Panc1 (cell line): Measurements from ENCODE around the gene CHRD. TPM values are rescaled to one million over a fixed set of nuclear protein-coding genes. Genes with fewer than 3 reads are reported as not detected.

Experiments
- ATAC-seq: fragments of 200-7000 bp; cut with Tn5 transposase; 2 replicates; pipeline ENCODE4 v1.9.1; 2020; ENCODE audit warnings: mild to moderate bottlenecking, moderate library complexity
- BruUV-seq: library from RNA; stranded (reverse); fragments of 400-500 nt; replicated peaks from 2 replicates; lab custom pipeline; 2021; lab: Mats Ljungman, UMichigan
- CTCF ChIA-PET: fragments of 300-600 bp; sonication (Branson Sonifier 250); formaldehyde crosslinking; loops from one replicate; lab custom pipeline; 2022; ENCODE audit warnings: antibody characterized with exemption; lab: Charles Lee
- POLR2A ChIA-PET: fragments of 300-600 bp; sonication (Branson Sonifier 250); formaldehyde crosslinking; loops from one replicate; lab custom pipeline; 2022; ENCODE audit warnings: antibody characterized with exemption; lab: Charles Lee
- DNase-seq: peaks from one replicate; pipeline ENCODE4 v3.0.0-alpha.2; 2010; ENCODE audit warnings: low read depth, low spot score
- H3K27ac ChIP-seq: 2 replicates; pipeline ENCODE4 v1.5.1; 2011; ENCODE audit warnings: mild to moderate bottlenecking, low read length, inconsistent platforms
- H3K27me3 ChIP-seq: fragments of 200-500 bp; sonication (Bioruptor generic); 2 replicates; pipeline ENCODE4 v1.6.0; 2014; ENCODE audit warnings: low read length, inconsistent platforms; ENCODE audit not compliant: control insufficient read depth, insufficient read depth
- H3K36me3 ChIP-seq: fragments of 200-500 bp; sonication (Bioruptor generic); 2 replicates; pipeline ENCODE4 v1.5.1; 2014; ENCODE audit warnings: inconsistent platforms, mild to moderate bottlenecking, low read length, moderate library complexity; ENCODE audit not compliant: control insufficient read depth, insufficient read depth
- H3K4me1 ChIP-seq: 2 replicates; pipeline ENCODE4 v1.5.1; 2011; ENCODE audit warnings: inconsistent platforms, mild to moderate bottlenecking, low read length, moderate library complexity; ENCODE audit not compliant: control insufficient read depth, insufficient read depth
- H3K4me3 ChIP-seq, 2 experiments: 2 replicates each; pipeline ENCODE4 v1.5.1; 2011 to 2012; ENCODE audit warnings: low read depth in 2 of 2, low read length in 2 of 2, mild to moderate bottlenecking in 2 of 2, inconsistent platforms in 1 of 2, moderate library complexity in 1 of 2
- H3K9me3 ChIP-seq: fragments of 200-500 bp; sonication (Bioruptor generic); 2 replicates; pipeline ENCODE4 v1.5.1; 2014; ENCODE audit warnings: low read depth, mild to moderate bottlenecking, inconsistent platforms, low read length, moderate library complexity; ENCODE audit not compliant: control insufficient read depth, insufficient read depth
- POLR2AphosphoS5 ChIP-seq: IDR thresholded peaks from 2 replicates; pipeline ENCODE4 v1.6.1; 2012; ENCODE audit warnings: mild to moderate bottlenecking, low read depth, low read length, moderate library complexity
- REST ChIP-seq, 2 experiments: IDR thresholded peaks; 2 replicates each; pipeline ENCODE4 v1.6.1; 2011 to 2012; ENCODE audit warnings: low read depth in 2 of 2, control low read depth in 1 of 2, low read length in 1 of 2, mild to moderate bottlenecking in 1 of 2, moderate library complexity in 1 of 2; ENCODE audit not compliant: insufficient read depth in 1 of 2
- SIN3A ChIP-seq: IDR thresholded peaks from 2 replicates; pipeline ENCODE4 v1.6.1; 2012; ENCODE audit warnings: low read depth, mild to moderate bottlenecking, low read length, moderate library complexity, borderline replicate concordance; ENCODE audit not compliant: insufficient read depth
- TCF7L2 ChIP-seq: IDR thresholded peaks from 2 replicates; pipeline ENCODE4 v1.6.1; 2011; ENCODE audit warnings: mild to moderate bottlenecking, low read depth, low read length, inconsistent platforms
- in situ Hi-C: cut with HindIII; loops from 2 replicates; pipeline ENCODE4 v1.10.0; 2016; ENCODE audit warnings: low sequenced_read_pairs, low pct_unique_long_range_greater_than_20kb
- intact Hi-C: fragments of 100-400 bp; cut with micrococcal nuclease; formaldehyde crosslinking; loops from one replicate; pipeline ENCODE4 v1.10.0; 2022; ENCODE audit not compliant: unreplicated experiment
- total RNA-seq: library from RNA; stranded (reverse); gene quantifications from one replicate; pipeline ENCODE4 v1.2.1, GENCODE V29; 2021; ENCODE audit not compliant: unreplicated experiment
- TF ChIP-seq, protein P1 (sequence below): fragments of 450-650 bp; IDR thresholded peaks from 2 replicates; pipeline ENCODE4 v1.5.1; 2017; ENCODE audit warnings: mild to moderate bottlenecking

Gene CHRD
- total RNA-seq, 1 experiment from 2014 or later, result 1.4 TPM

DNA sequence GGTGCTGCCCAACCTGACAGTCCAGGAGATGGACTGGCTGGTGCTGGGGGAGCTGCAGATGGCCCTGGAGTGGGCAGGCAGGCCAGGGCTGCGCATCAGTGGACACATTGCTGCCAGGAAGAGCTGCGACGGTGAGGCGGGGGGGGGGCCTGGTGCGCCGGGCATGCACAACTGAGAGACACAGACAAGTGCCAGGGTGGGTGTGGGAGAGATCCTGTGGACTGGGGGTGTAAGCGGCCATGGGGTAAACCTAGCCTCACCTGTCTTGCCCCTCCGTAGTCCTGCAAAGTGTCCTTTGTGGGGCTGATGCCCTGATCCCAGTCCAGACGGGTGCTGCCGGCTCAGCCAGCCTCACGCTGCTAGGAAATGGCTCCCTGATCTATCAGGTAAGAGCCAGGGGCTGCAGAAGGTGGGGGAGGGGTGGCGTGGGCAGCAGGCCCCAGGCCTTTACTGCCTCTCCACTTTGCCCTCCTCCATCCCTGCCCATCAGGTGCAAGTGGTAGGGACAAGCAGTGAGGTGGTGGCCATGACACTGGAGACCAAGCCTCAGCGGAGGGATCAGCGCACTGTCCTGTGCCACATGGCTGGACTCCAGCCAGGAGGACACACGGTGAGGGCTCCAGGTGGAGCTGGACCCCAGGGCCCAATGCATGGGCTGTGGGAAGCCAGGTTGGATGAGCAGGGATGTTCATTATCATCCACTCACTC is 3.3 kb downstream of the CHRD start:
- in situ Hi-C loops, result no loop called here
- no peaks in the 10 kb centered on the region for H3K36me3 ChIP-seq
- no peak overlapping the region for H3K4me3 ChIP-seq
- TF ChIP-seq TCF7L2 (no peak), POLR2AphosphoS5 (no peak), SIN3A (no peak), REST (IDR thresholded peaks at IDR 0.05; ENCODE audit: insufficient read depth in 1 of 2, low read depth in 2 of 2, low read length in 1 of 2) (no peak)
- TF ChIP-seq, protein P1, sequence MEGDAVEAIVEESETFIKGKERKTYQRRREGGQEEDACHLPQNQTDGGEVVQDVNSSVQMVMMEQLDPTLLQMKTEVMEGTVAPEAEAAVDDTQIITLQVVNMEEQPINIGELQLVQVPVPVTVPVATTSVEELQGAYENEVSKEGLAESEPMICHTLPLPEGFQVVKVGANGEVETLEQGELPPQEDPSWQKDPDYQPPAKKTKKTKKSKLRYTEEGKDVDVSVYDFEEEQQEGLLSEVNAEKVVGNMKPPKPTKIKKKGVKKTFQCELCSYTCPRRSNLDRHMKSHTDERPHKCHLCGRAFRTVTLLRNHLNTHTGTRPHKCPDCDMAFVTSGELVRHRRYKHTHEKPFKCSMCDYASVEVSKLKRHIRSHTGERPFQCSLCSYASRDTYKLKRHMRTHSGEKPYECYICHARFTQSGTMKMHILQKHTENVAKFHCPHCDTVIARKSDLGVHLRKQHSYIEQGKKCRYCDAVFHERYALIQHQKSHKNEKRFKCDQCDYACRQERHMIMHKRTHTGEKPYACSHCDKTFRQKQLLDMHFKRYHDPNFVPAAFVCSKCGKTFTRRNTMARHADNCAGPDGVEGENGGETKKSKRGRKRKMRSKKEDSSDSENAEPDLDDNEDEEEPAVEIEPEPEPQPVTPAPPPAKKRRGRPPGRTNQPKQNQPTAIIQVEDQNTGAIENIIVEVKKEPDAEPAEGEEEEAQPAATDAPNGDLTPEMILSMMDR, result no peak
- H3K9me3 ChIP-seq, result no peaks in the 10 kb centered on the region
- CTCF ChIA-PET, result no interaction called here
- DNase-seq (no peak), ATAC-seq (peak; percentile 12)
- no peak overlapping the region for H3K27ac ChIP-seq
- H3K27me3 ChIP-seq, result peaks cover 8% of the 10 kb centered on the region; the same call in 1 of the 2 replicates
- no TSS peak for BruUV-seq
- intact Hi-C loops, result no loop called here
- POLR2A ChIA-PET, result no interaction called here
- H3K4me1 ChIP-seq, result no peaks in the 10 kb centered on the region

GRCh38 chr3:184384342-184384741 is 4.5 kb downstream of the CHRD start:
- in situ Hi-C loops (no loop called here), intact Hi-C loops (no loop called here)
- TF ChIP-seq POLR2AphosphoS5 (no peak), REST (IDR thresholded peaks at IDR 0.05; ENCODE audit: insufficient read depth in 1 of 2, low read depth in 2 of 2, low read length in 1 of 2) (no peak), TCF7L2 (no peak), SIN3A (no peak)
- TF ChIP-seq, protein P1, result no peak
- no TSS peak for BruUV-seq
- ChIA-PET POLR2A (no interaction called here), CTCF (no interaction called here)
- no peak overlapping the region for H3K27ac ChIP-seq
- H3K36me3 ChIP-seq, result no peaks in the 10 kb centered on the region
- H3K9me3 ChIP-seq, result no peaks in the 10 kb centered on the region
- no peak overlapping the region for H3K4me3 ChIP-seq
- H3K4me1 ChIP-seq, result no peaks in the 10 kb centered on the region
- H3K27me3 ChIP-seq, result peaks cover 6% of the 10 kb centered on the region; the same call in 1 of the 2 replicates
- no peak for DNase-seq
- no peak for ATAC-seq
